Activated T-cell treated with anti-CD3 and anti-CD28 coated beads, Interleukin-2, amount 50 U/mL, for 24 hours (primary cell): ENCODE data around the gene ADARB2.

Experiments used
- DNase-seq: peaks from one replicate; pipeline ENCODE4 v3.0.0-alpha.2; 2020
- H3K27ac Mint-ChIP-seq: 2 replicates; pipeline ENCODE4 v1.8.0; 2020; ENCODE audit warnings: mild to moderate bottlenecking, mixed read lengths
- H3K27me3 Mint-ChIP-seq: 2 replicates; pipeline ENCODE4 v1.8.0; 2020; ENCODE audit warnings: mixed read lengths
- H3K36me3 Mint-ChIP-seq: 2 replicates; pipeline ENCODE4 v1.8.0; 2020; ENCODE audit warnings: low read depth, mixed read lengths
- H3K4me1 Mint-ChIP-seq: 2 replicates; pipeline ENCODE4 v1.8.0; 2020; ENCODE audit warnings: low read depth, mixed read lengths
- H3K4me3 Mint-ChIP-seq: 2 replicates; pipeline ENCODE4 v1.8.0; 2020; ENCODE audit warnings: mild to moderate bottlenecking, moderate library complexity, mixed read lengths
- H3K9me3 Mint-ChIP-seq: 2 replicates; pipeline ENCODE4 v1.8.0; 2020; ENCODE audit warnings: mixed read lengths

ADARB2 gene

DNA sequence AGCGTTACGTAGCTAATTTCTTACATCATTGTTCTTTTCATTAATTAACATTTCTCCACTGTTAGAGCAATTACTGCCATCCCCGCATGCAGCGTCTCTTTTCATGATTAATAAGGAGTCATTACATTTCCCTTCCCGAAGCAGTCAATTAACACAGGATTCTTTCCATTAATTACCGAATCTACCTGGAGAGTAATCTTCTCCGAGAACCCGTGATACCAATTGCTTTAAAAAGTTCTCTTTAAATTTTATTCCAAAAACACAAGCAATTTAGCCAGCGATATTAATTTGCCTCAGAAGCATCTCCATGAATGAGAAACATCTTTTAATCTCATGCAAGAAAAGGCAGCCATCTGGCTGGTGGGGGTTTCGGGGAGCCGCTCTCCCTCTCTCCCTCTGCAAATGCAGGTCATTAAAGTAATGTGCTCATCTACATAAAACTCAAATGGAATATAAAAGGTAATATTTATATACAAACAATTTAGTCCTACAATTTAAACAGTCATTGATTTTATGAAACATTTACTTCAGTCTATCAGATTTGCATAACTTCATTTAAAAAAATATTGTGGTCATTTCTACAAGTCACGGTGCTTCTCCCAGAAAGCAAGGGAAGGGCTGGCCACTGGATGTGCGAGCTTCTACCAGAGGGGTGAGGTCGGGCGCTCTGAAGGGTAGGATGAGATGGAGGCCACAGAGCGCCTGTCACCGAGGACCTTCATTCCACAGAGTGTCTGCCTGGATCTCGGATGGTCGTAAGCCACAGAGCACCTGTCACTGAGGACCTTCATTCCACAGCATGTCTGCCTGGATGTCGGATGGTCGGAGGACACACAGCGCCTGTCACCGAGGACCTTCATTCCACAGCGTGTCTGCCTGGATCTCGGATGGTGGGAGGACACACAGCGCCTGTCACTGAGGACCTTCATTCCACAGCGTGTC, 536.2 kb downstream of the ADARB2 start:
- DNase-seq = peak; percentile 2
- Mint-ChIP-seq H3K9me3 (no peaks in the 10 kb centered on the region), H3K27me3 (no peaks in the 10 kb centered on the region), H3K36me3 (no peaks in the 10 kb centered on the region), H3K27ac (no peak overlapping the region), H3K4me1 (no peaks in the 10 kb centered on the region), H3K4me3 (no peak overlapping the region)

GRCh38 chr10:1199897-1200721, 537.2 kb downstream of the ADARB2 start:
- Mint-ChIP-seq H3K36me3 (no peaks in the 10 kb centered on the region), H3K27me3 (no peaks in the 10 kb centered on the region), H3K9me3 (no peaks in the 10 kb centered on the region), H3K4me1 (no peaks in the 10 kb centered on the region), H3K27ac (no peak overlapping the region), H3K4me3 (no peak overlapping the region)
- peak; percentile 9 for DNase-seq

- peak; percentile 2 for DNase-seq
- peaks cover 1% of the 10 kb centered on the region for H3K4me1 Mint-ChIP-seq
- no peak overlapping the region for H3K27ac Mint-ChIP-seq
- H3K36me3 Mint-ChIP-seq = no peaks in the 10 kb centered on the region
- H3K9me3 Mint-ChIP-seq = no peaks in the 10 kb centered on the region
- H3K27me3 Mint-ChIP-seq = no peaks in the 10 kb centered on the region
- H3K4me3 Mint-ChIP-seq = no peak overlapping the region
These were observed 538.0 kb downstream of the ADARB2 start for GRCh38 chr10:1199345-1199673.

- Mint-ChIP-seq H3K9me3 (no peaks in the 10 kb centered on the region), H3K27ac (no peak overlapping the region), H3K4me1 (peaks cover 6% of the 10 kb centered on the region), H3K27me3 (no peaks in the 10 kb centered on the region), H3K4me3 (no peak overlapping the region), H3K36me3 (no peaks in the 10 kb centered on the region)
- DNase-seq = peak; percentile 8
These were observed 538.6 kb downstream of the ADARB2 start for GRCh38 chr10:1198453-1199344.

DNA sequence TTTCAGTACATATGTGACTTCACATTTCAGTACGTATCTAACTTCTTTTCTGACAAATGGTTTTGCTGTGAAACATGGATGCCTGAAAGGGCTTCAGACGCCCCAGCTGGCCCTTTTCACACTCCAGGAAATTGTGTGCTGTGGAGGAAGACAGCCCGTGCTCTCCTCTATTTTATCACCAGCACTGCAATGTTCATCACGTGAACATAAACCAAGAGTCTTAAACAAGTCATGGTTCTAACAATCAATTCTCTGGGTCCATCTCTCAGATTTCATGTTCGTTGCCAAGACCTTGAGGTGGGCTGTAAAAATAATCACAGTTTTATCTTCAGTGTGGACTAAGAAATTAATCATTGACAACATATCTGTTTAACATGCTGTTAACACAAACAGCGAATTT, 539.9 kb downstream of the ADARB2 start:
- DNase-seq = no peak
- no peaks in the 10 kb centered on the region for H3K9me3 Mint-ChIP-seq
- no peaks in the 10 kb centered on the region for H3K27me3 Mint-ChIP-seq
- no peaks in the 10 kb centered on the region for H3K36me3 Mint-ChIP-seq
- no peak overlapping the region for H3K27ac Mint-ChIP-seq
- no peak overlapping the region for H3K4me3 Mint-ChIP-seq
- H3K4me1 Mint-ChIP-seq = peaks cover 16% of the 10 kb centered on the region

DNA sequence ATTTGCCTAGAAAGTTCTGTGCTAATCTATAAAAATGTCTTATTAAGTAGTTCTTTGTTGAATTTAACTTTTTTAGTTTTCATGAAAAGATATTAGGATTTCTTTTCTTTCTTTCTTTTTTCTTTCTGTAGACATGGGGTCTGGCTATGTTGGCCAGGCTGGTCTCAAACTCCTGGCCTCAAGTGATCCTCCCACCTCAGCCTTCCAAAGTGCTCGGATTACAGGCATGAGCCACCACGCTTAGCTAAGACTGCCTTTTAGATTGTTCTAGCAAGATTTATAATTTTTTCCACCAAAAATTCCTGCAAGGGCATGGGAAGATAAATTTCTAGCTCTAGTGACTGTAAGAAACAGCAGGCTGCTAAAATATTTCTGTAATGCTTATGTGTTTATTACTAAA, 540.7 kb downstream of the ADARB2 start:
- H3K9me3 Mint-ChIP-seq = no peaks in the 10 kb centered on the region
- H3K4me3 Mint-ChIP-seq = no peak overlapping the region
- no peak overlapping the region for H3K27ac Mint-ChIP-seq
- no peaks in the 10 kb centered on the region for H3K36me3 Mint-ChIP-seq
- H3K4me1 Mint-ChIP-seq = peaks cover 16% of the 10 kb centered on the region
- no peaks in the 10 kb centered on the region for H3K27me3 Mint-ChIP-seq
- no peak for DNase-seq

GRCh38 chr10:1195828-1196227, 541.5 kb downstream of the ADARB2 start:
- Mint-ChIP-seq H3K27me3 (no peaks in the 10 kb centered on the region), H3K4me3 (no peak overlapping the region), H3K4me1 (peaks cover 16% of the 10 kb centered on the region), H3K9me3 (no peaks in the 10 kb centered on the region), H3K27ac (no peak overlapping the region), H3K36me3 (no peaks in the 10 kb centered on the region)
- DNase-seq = no peak

DNA sequence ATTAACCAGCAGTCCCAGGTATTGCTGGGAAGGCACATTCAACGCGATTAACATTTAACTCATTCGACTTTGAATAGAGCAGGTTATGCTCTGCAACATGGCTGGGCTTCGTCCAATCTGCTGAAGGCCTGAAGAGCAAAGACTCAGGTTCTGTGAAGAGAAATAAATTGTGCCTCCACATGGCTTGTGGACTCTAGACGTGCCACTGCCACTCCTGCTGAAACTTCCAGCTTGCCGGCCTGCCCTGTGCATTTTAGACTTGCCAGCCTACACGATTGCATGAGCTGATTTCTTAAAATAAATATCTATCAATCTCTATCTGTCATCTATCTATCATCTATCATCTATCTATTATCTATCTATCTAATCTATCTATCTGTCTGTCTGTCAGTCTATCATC, 543.2 kb downstream of the ADARB2 start:
- peaks cover 16% of the 10 kb centered on the region for H3K4me1 Mint-ChIP-seq
- no peaks in the 10 kb centered on the region for H3K36me3 Mint-ChIP-seq
- H3K27me3 Mint-ChIP-seq = no peaks in the 10 kb centered on the region
- H3K27ac Mint-ChIP-seq = peak overlapping the region; percentile 16
- DNase-seq = no peak
- H3K4me3 Mint-ChIP-seq = no peak overlapping the region
- H3K9me3 Mint-ChIP-seq = no peaks in the 10 kb centered on the region

DNA sequence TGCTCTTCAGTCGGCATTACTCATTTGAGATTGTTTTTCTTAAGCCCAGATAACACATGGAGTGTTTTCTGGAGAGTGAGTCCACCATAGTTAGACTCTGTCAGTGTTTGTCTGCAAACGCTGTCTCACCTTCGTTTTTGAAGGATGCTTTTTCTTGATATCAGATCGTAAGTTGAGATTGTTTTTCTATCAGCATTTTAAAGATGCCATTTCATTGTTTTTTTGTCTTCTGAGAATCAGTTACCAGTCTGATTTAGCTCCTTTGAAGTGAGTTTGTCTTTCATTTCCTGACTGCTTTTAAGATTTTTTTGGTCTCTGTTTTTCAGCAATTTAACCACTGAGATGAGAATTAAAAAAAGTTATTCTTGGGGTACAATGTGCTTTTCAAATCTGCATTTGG, 543.8 kb downstream of the ADARB2 start:
- Mint-ChIP-seq H3K27ac (no peak overlapping the region), H3K4me3 (no peak overlapping the region), H3K36me3 (no peaks in the 10 kb centered on the region), H3K27me3 (no peaks in the 10 kb centered on the region), H3K4me1 (peaks cover 16% of the 10 kb centered on the region), H3K9me3 (no peaks in the 10 kb centered on the region)
- no peak for DNase-seq

GRCh38 chr10:1191752-1192151, 545.6 kb downstream of the ADARB2 start:
- H3K27me3 Mint-ChIP-seq = no peaks in the 10 kb centered on the region
- H3K4me1 Mint-ChIP-seq = peaks cover 16% of the 10 kb centered on the region
- H3K36me3 Mint-ChIP-seq = no peaks in the 10 kb centered on the region
- H3K27ac Mint-ChIP-seq = no peak overlapping the region
- H3K4me3 Mint-ChIP-seq = no peak overlapping the region
- H3K9me3 Mint-ChIP-seq = no peaks in the 10 kb centered on the region
- DNase-seq = no peak

- no peak for DNase-seq
- Mint-ChIP-seq H3K27ac (no peak overlapping the region), H3K4me1 (peaks cover 16% of the 10 kb centered on the region), H3K9me3 (no peaks in the 10 kb centered on the region), H3K4me3 (no peak overlapping the region), H3K27me3 (no peaks in the 10 kb centered on the region), H3K36me3 (no peaks in the 10 kb centered on the region)
These were observed 546.4 kb downstream of the ADARB2 start for GRCh38 chr10:1190791-1191490.

DNA sequence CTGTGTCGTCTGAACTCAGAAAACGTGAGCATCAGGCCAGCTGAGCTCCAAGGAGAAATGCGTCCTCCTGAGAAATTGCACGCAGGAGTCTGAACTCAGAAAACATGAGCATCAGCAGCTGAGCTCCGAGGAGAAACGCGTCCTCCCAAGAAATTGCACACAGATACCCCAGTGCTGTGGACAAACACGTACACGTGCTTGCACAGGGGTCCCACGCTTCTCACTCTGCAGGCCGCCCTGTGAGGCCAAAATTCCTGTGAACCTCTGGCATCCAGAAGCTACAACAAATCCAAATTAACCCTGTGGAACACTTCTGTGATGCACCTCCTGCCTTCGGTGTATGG, 547.3 kb downstream of the ADARB2 start:
- no peaks in the 10 kb centered on the region for H3K27me3 Mint-ChIP-seq
- H3K9me3 Mint-ChIP-seq = no peaks in the 10 kb centered on the region
- no peak overlapping the region for H3K27ac Mint-ChIP-seq
- DNase-seq = no peak
- H3K4me1 Mint-ChIP-seq = peaks cover 16% of the 10 kb centered on the region
- H3K4me3 Mint-ChIP-seq = no peak overlapping the region
- H3K36me3 Mint-ChIP-seq = no peaks in the 10 kb centered on the region

DNA sequence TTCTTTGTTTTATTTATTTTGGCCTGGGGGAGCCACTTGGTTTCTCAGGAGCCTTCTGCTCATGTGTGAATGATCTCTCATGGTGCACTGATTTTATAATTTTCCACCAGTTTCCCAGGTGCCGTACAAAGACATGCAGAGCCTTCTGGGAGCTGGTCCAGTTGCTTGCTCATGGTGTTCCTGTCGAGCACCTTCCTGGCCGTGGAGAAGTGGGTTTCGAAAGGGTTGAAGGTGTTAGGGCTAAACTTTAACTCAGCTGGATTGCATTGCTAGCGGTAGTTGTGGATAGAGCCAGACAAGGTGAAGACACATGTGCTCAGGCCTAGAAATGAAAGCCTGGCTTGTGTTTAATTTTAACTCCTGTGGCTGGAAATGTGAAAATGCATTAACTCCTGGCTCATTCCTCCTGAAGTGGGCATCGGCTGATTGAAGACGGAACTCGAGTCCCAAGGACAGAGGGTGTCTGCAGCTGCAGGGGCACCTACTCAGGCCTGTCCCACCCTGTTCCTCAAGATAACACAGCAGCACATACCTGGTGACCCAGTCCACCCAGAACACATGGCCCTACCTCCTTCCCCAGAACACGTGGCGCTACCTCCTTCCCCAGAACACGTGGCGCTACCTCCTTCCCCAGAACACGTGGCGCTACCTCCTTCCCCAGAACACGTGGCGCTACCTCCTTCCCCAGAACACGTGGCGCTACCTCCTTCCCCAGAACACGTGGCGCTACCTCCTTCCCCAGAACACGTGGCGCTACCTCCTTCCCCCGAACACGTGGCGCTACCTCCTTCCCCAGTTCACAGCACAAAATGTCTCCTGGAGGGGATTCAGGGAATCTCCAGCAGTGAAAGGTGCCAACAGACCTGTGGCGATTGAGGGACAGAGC, 547.9 kb downstream of the ADARB2 start:
- no peak overlapping the region for H3K27ac Mint-ChIP-seq
- H3K4me1 Mint-ChIP-seq = peaks cover 15% of the 10 kb centered on the region
- H3K9me3 Mint-ChIP-seq = no peaks in the 10 kb centered on the region
- no peak overlapping the region for H3K4me3 Mint-ChIP-seq
- DNase-seq = no peak
- H3K27me3 Mint-ChIP-seq = no peaks in the 10 kb centered on the region
- H3K36me3 Mint-ChIP-seq = no peaks in the 10 kb centered on the region
